ENCODE results near the gene CTNNBIP1. TPM values are rescaled to one million over a fixed set of nuclear protein-coding genes. Genes with fewer than 3 reads are reported as not detected.

CTNNBIP1 gene
- total and polyA plus RNA-seq, 2 donors (not counting 3 experiments of a cell fraction or from before 2014, with no cell fraction given) = 26.6 to 31.7 TPM

DNA sequence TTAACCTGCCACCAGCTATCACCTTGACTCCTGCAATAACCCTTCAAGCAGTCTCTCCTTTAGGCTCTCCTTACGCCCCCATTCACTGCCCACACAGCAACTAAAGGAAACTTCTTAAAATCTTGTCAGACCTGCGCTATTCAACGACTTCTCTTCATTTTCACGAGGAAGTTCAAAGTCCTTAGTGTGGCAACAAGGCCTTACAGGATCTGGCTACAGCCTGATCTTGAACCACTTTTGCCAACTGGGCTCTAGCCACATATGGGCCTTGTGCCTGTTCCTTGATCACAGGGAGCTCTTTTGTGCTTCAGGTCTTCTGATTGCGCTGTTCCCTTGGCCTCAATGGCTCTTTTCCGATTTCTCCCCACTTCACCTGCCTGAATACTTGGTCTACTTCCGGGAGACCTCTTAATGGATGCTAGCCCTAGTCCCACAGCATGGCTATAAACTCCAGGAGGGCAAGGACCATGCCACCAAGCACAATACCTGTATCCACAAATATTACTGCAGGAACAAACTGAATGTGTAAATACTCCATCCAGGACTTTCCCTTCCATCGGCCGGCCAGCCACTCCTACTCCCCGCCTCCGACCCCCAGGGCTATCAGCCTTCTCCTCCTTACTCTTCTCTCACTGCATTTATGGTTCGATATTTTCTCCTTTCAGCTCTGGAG is 2.3 kb upstream of the CTNNBIP1 start:
- no peaks in the 10 kb centered on the region for H3K9me3 ChIP-seq (replicated peaks; ENCODE audit: control insufficient read depth, insufficient read depth, low read length)
- peaks cover 11% of the 10 kb centered on the region for H3K4me1 ChIP-seq (ENCODE audit: control insufficient read depth, extremely low read depth, insufficient read depth, low read length)
- peaks cover 5% of the 10 kb centered on the region for H3K79me2 ChIP-seq (ENCODE audit: control insufficient read depth, insufficient read depth, low read length)
- dilution Hi-C loops (cut with MboI; ENCODE audit: extremely low pct_ligation_motif_present, low sequenced_read_pairs) (no loop called here), intact Hi-C loops (cut with micrococcal nuclease) (no loop called here)
- no peak overlapping the region for H3K27ac ChIP-seq (ENCODE audit: insufficient read depth, low read depth, low read length)
- H2AFZ ChIP-seq (ENCODE audit: low read depth, low read length) = no peak overlapping the region
- BruUV-seq (replicated peaks) = no TSS peak
- peaks cover 2% of the 10 kb centered on the region in 2 experiments for H3K27me3 ChIP-seq (ENCODE audit: control insufficient read depth in 2 of 2, insufficient read depth in 2 of 2, low read length in 2 of 2)
- no peak overlapping the region for H3K4me2 ChIP-seq (ENCODE audit: insufficient read depth, low read length)
- TF ChIP-seq, protein P1, sequence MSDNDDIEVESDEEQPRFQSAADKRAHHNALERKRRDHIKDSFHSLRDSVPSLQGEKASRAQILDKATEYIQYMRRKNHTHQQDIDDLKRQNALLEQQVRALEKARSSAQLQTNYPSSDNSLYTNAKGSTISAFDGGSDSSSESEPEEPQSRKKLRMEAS (IDR thresholded peaks at IDR 0.05; ENCODE audit: insufficient read depth, insufficient read length) = no peak
- TF ChIP-seq EZH2 (IDR thresholded peaks at IDR 0.05; ENCODE audit: borderline replicate concordance, low read depth, low read length, severe bottlenecking) (no peak), JUN (IDR thresholded peaks at IDR 0.05; ENCODE audit: borderline replicate concordance, insufficient read depth, insufficient read length, low read depth) (no peak), MYC (IDR thresholded peaks at IDR 0.05; ENCODE audit: low read depth, low read length) (no peak), POLR2AphosphoS5 (IDR thresholded peaks at IDR 0.05; ENCODE audit: insufficient read depth, low read depth, low read length) (no peak), FOS (IDR thresholded peaks at IDR 0.05; ENCODE audit: borderline replicate concordance, insufficient read depth, low read length) (no peak)
- TF ChIP-seq, protein P2, sequence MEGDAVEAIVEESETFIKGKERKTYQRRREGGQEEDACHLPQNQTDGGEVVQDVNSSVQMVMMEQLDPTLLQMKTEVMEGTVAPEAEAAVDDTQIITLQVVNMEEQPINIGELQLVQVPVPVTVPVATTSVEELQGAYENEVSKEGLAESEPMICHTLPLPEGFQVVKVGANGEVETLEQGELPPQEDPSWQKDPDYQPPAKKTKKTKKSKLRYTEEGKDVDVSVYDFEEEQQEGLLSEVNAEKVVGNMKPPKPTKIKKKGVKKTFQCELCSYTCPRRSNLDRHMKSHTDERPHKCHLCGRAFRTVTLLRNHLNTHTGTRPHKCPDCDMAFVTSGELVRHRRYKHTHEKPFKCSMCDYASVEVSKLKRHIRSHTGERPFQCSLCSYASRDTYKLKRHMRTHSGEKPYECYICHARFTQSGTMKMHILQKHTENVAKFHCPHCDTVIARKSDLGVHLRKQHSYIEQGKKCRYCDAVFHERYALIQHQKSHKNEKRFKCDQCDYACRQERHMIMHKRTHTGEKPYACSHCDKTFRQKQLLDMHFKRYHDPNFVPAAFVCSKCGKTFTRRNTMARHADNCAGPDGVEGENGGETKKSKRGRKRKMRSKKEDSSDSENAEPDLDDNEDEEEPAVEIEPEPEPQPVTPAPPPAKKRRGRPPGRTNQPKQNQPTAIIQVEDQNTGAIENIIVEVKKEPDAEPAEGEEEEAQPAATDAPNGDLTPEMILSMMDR (IDR thresholded peaks at IDR 0.05; ENCODE audit: extremely low read depth in 1 of 2, insufficient read depth in 1 of 2, low read depth in 1 of 2, low read length in 2 of 2) = no peak
- POLR2A ChIA-PET = interaction anchor here (0.6 kb wide), 1 partner anchor 20 kb away, joined by 3 read pairs; no protein-coding TSS in a partner anchor
- H3K4me3 ChIP-seq (replicated peaks in 1 of 3; ENCODE audit: insufficient read depth in 1 of 3, low read depth in 1 of 3, low read length in 3 of 3) = no peak overlapping the region
- FAIRE-seq = no peak
- H3K9ac ChIP-seq (replicated peaks; ENCODE audit: extremely low read depth, insufficient read depth, low read length) = no peak overlapping the region
- H3K9me1 ChIP-seq (replicated peaks; ENCODE audit: control insufficient read depth, extremely low read depth, insufficient read depth, low read length) = no peaks in the 10 kb centered on the region
- CTCF ChIA-PET = interaction anchor here (2.1 to 4.9 kb wide), 2 partner anchors 35 to 40 kb away, joined by 15 to 77 read pairs; no protein-coding TSS in a partner anchor
- no peaks in the 10 kb centered on the region for H4K20me1 ChIP-seq (replicated peaks; ENCODE audit: control insufficient read depth, extremely low read depth, insufficient read depth, low read length)
- no peak for DNase-seq (ENCODE audit: low read depth, low spot score)
- no peaks in the 10 kb centered on the region for H3K36me3 ChIP-seq (ENCODE audit: control insufficient read depth in 2 of 2, extremely low read depth in 1 of 2, insufficient read depth in 2 of 2, low read length in 2 of 2)
